ENCODE data around the gene FRS3.

Gene FRS3

DNA sequence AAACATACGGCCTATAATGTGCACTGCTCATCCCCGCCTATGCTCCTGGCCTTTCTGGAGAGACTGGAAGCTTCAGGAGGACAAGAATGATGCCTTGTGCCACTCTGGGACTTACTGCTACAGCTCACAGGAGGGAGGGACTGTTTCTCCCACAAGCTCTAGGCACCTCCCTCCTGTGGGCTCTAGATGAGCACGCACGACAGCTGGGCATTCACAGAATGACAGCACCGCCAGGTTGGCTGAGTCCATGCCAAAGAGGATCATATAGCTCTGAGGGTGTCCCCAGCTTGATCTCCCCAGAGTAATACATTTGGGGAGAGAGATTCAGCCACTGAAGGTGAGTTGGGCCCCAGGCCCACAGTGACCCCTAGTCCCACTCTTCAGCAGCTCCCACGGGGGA, 22.4 kb downstream of the FRS3 start:
- Mint-ChIP-seq H3K36me3 (ENCODE audit: insufficient read depth) (peaks cover 3% of the 10 kb centered on the region), H3K27ac (no peak overlapping the region), H3K4me3 (no peak overlapping the region), H3K27me3 (peaks cover 0 to 44% of the 10 kb centered on the region in 2 donors), H3K9me3 (no peaks in the 10 kb centered on the region), H3K4me1 (ENCODE audit: low read depth in 2 of 2) (no peaks in the 10 kb centered on the region)
- no peak for DNase-seq
- no peak for ATAC-seq (replicated peaks)

DNA sequence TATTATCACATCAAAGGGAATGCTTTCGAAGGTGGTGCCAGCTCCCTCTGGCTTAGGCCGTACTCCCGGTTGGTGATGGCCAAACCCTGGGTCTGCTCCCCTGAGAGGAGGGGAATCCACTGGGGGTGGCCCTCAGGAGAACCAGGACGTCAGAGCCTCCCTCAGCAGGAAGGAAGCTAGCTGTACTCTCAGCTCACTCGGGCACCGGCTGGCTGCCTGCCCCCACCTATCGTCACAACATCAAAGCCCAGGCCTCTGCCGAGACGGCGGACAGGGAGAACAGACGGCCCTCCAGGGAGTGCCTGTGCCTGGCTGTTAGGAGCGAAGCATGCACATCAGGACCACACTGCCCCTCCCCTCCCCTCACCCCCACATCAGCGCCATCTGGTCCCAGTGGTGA, 23.3 kb downstream of the FRS3 start:
- H3K4me1 Mint-ChIP-seq (ENCODE audit: low read depth in 2 of 2), result no peaks in the 10 kb centered on the region
- no peak overlapping the region for H3K4me3 Mint-ChIP-seq
- H3K9me3 Mint-ChIP-seq, result no peaks in the 10 kb centered on the region
- H3K27ac Mint-ChIP-seq, result no peak overlapping the region
- ATAC-seq (replicated peaks) (no peak), DNase-seq (no peak)
- peaks cover 3% of the 10 kb centered on the region for H3K36me3 Mint-ChIP-seq (ENCODE audit: insufficient read depth)
- peaks cover 0 to 39% of the 10 kb centered on the region in 2 donors for H3K27me3 Mint-ChIP-seq

DNA sequence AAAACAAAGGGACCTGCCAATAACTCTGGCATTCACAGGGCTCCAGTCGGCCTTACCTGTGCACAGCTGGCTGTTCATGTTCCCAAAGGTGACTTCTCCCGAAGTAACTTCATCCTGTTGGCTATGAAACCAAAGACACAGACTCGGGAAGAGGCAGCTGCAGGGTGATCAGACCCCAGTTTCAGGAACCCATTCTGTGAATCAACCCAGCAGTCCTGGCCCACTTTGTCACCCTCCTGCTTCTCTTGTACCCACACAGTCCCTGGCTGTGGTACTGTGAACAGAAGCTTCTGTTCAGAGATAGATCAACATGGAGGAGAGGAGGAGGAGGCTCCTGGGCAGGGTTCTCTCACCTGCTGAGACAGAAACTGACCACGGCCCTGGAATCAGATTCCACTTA, 23.8 kb downstream of the FRS3 start:
- DNase-seq, result no peak
- H3K4me1 Mint-ChIP-seq (ENCODE audit: low read depth in 2 of 2), result no peaks in the 10 kb centered on the region
- H3K4me3 Mint-ChIP-seq, result no peak overlapping the region
- ATAC-seq (replicated peaks), result no peak
- H3K27ac Mint-ChIP-seq, result no peak overlapping the region
- no peaks in the 10 kb centered on the region for H3K9me3 Mint-ChIP-seq
- H3K36me3 Mint-ChIP-seq (ENCODE audit: insufficient read depth), result peaks cover 3% of the 10 kb centered on the region
- peaks cover 0 to 36% of the 10 kb centered on the region in 2 donors for H3K27me3 Mint-ChIP-seq

GRCh38 chr6:41750374-41750773, 29.3 kb downstream of the FRS3 start:
- H3K27ac Mint-ChIP-seq, result no peak overlapping the region
- ATAC-seq (replicated peaks) (no peak), DNase-seq (no peak)
- no peaks in the 10 kb centered on the region for H3K4me1 Mint-ChIP-seq (ENCODE audit: low read depth in 2 of 2)
- H3K4me3 Mint-ChIP-seq, result no peak overlapping the region
- H3K27me3 Mint-ChIP-seq, result peaks cover 0 to 47% of the 10 kb centered on the region in 2 donors
- H3K36me3 Mint-ChIP-seq (ENCODE audit: insufficient read depth), result peaks cover 2% of the 10 kb centered on the region
- H3K9me3 Mint-ChIP-seq, result no peaks in the 10 kb centered on the region

- Mint-ChIP-seq H3K4me3 (no peak overlapping the region), H3K4me1 (ENCODE audit: low read depth in 2 of 2) (no peaks in the 10 kb centered on the region), H3K27ac (no peak overlapping the region), H3K27me3 (peaks cover 0 to 29% of the 10 kb centered on the region in 2 donors), H3K36me3 (ENCODE audit: insufficient read depth) (peaks cover 2% of the 10 kb centered on the region), H3K9me3 (no peaks in the 10 kb centered on the region)
- DNase-seq (no peak), ATAC-seq (replicated peaks) (no peak)
These were observed 31.2 kb downstream of the FRS3 start for GRCh38 chr6:41748542-41748941.

DNA sequence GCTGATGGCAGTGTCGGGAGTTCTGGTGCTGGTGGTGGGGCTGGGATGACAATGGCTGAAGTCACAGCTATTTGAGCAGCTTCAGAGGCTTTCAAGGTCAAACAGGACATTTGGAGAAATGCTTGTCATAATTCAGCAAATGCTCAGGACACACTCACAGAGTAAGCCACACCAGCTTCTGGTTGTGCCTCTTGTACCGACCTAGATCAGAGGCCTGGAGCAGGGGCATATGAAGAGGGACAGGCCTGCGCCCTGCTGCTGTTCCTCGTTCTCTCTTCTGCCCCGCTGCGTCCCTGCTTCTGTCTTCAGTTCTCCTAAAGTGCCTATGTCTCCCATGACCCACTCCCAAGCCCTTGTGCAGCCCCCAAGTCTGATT, 31.6 kb downstream of the FRS3 start:
- H3K27me3 Mint-ChIP-seq, result peaks cover 0 to 24% of the 10 kb centered on the region in 2 donors
- no peak for DNase-seq
- H3K36me3 Mint-ChIP-seq (ENCODE audit: insufficient read depth), result peaks cover 2% of the 10 kb centered on the region
- H3K9me3 Mint-ChIP-seq, result no peaks in the 10 kb centered on the region
- ATAC-seq (replicated peaks), result no peak
- H3K4me3 Mint-ChIP-seq, result no peak overlapping the region
- no peak overlapping the region for H3K27ac Mint-ChIP-seq
- H3K4me1 Mint-ChIP-seq (ENCODE audit: low read depth in 2 of 2), result no peaks in the 10 kb centered on the region

DNA sequence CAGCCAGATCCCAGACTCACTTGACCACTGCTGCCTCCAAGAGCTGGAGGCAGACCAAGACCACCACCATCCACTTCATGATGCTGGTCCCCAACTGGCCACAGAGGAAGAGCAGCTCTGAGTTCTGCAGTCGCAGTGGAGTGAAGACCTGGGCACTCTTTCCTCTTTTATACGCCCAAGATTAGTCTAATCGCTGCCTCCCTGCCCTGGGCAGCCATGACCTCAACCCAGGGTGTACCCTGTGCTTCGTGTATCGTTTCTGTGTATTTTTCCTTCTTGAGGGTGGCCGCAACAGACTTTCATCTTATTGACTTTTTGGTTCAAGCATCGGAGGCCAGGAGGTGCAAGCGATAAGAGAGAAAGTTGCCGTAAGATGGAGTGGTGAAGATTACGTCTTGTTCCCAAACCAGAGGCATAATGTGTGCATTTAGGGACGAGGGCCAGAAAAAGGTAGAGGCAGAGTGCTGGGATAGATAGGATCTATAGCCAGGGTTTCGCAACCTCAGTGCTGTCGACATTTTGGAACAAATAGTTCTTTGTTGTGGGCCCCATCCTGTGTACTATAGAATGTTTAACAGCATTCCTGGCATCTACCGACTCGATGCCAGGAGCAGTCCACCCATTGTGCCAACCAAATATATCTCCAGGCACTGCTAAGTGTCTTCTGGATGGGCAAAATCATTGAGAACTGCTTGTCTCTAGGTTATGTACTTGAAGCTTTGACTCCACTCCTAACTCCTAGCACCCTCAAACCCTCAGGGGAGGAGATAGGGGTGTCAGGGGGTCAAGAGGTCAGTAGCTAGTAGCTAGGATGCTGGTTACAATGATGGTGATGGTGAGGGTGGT, 32.2 kb downstream of the FRS3 start, which contains the start of gene PGC:
PGC (minus strand) TSS at position 142 of the 846 bp plus-strand sequence; CDS start at position 79, 63 bp downstream.
- Mint-ChIP-seq H3K27me3 (peaks cover 0 to 24% of the 10 kb centered on the region in 2 donors), H3K4me1 (ENCODE audit: low read depth in 2 of 2) (no peaks in the 10 kb centered on the region), H3K4me3 (no peak within 1 kb of the TSS), H3K27ac (no peak within 1 kb of the TSS), H3K9me3 (no peaks in the 10 kb centered on the region), H3K36me3 (ENCODE audit: insufficient read depth) (peaks cover 2% of the 10 kb centered on the region)
- DNase-seq, result no peak
- no peak for ATAC-seq (replicated peaks)

GRCh38 chr6:41746107-41746506, 33.6 kb downstream of the FRS3 start:
- no peaks in the 10 kb centered on the region for H3K4me1 Mint-ChIP-seq (ENCODE audit: low read depth in 2 of 2)
- no peak overlapping the region for H3K4me3 Mint-ChIP-seq
- no peak for DNase-seq
- H3K9me3 Mint-ChIP-seq, result no peaks in the 10 kb centered on the region
- ATAC-seq (replicated peaks), result no peak
- peaks cover 2% of the 10 kb centered on the region for H3K36me3 Mint-ChIP-seq (ENCODE audit: insufficient read depth)
- H3K27me3 Mint-ChIP-seq, result peaks cover 0 to 24% of the 10 kb centered on the region in 2 donors
- H3K27ac Mint-ChIP-seq, result no peak overlapping the region

GRCh38 chr6:41744236-41744787, 35.4 kb downstream of the FRS3 start:
- Mint-ChIP-seq H3K4me3 (no peak overlapping the region), H3K27me3 (peaks cover 5 to 12% of the 10 kb centered on the region in 2 donors), H3K9me3 (no peaks in the 10 kb centered on the region), H3K4me1 (ENCODE audit: low read depth in 2 of 2) (no peaks in the 10 kb centered on the region), H3K27ac (no peak overlapping the region), H3K36me3 (ENCODE audit: insufficient read depth) (peaks cover 2% of the 10 kb centered on the region)
- DNase-seq, result no peak
- no peak for ATAC-seq (replicated peaks)

DNA sequence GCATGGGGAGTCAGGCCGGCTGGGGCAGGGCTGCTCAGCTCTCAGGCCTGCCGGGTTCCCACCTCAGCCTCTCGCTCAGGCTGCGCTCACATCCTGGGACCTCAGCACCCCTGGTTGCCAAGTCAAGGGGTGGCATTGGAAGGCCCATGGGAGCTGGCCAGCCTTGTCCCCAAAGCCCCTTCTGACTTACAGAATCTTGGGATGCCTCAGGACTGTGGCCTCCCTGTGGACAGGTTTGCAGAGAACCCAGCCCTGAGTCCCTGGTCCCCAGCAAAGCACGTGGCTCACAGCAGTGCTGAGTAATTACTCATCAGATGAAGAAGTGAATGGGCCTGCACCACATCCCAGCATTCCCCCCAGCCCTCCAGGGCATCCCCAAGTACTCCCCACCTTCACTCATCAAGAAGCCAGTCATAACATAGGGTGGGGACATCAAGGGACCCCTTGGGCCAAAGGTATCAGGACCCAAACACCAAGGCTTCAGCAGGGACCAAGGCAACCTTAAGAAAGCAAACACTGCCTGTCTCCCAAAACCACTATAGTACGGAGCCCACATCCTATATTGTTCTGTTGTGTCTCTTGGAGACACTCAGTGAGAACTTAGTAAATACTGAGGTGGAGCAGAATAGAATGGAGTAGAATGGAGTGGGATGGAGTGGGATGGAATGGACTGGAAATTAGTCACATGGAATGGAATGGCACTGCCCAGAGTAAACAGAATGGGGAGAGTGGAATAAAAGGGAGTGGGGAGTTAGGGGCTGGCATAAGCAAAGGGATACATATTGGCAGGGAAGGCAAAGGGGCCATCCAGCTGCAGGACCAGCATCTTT, 36.1 kb downstream of the FRS3 start:
- Mint-ChIP-seq H3K4me1 (ENCODE audit: low read depth in 2 of 2) (no peaks in the 10 kb centered on the region), H3K27ac (no peak overlapping the region)

DNA sequence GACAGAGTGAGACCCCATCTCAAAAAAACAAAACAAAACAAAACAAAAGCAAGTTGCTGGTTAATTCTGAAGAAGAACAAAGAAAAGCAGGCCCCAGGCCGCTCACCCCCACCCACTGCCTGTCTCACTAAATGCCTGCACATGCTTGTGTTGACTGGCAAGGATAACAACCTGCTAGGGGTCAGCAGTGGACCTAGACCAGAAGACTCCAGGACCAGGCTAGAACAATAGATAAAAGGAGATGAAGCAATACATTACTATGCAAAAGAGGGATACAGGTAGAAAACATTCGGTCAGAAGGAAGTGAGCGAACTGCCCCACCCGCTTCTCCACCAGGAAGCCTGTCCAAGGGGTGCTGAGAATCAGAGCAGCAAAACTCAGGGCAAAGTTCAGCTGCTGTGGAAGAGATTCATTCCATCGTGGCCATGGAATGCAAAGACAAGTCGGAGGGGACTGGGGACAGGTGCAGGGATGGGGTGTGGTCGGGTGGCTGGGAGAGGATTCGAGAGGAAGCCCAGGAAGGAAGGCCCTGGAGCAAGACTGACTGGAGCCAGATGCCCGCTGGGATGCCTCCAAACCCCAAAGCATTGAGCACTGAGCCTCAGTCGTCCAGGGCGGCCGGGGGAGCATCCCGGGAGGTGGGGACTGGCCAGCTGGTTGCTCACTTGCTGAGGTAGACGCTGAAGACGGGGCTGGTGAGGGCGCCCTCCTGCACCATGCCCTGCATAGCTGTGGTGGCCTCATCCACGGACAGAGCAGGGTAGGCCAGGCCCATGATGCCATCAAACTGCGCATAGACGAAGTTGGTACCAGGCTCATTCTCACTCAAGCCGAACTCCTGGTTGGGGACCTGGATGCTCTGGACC, 37.8 kb downstream of the FRS3 start:
- Mint-ChIP-seq H3K27ac (peak overlapping the region in 1 of 2 donors; percentile 49), H3K36me3 (ENCODE audit: insufficient read depth) (peaks cover 2% of the 10 kb centered on the region), H3K27me3 (peaks cover 0 to 5% of the 10 kb centered on the region in 2 donors), H3K9me3 (no peaks in the 10 kb centered on the region), H3K4me3 (no peak overlapping the region), H3K4me1 (ENCODE audit: low read depth in 2 of 2) (no peaks in the 10 kb centered on the region)
- DNase-seq, result no peak
- no peak for ATAC-seq (replicated peaks)

More for the DNA sequence above, 36.1 kb downstream of the FRS3 start:
- Mint-ChIP-seq H3K36me3 (ENCODE audit: insufficient read depth) (peaks cover 2% of the 10 kb centered on the region), H3K4me3 (no peak overlapping the region), H3K9me3 (no peaks in the 10 kb centered on the region), H3K27me3 (peaks cover 5 to 10% of the 10 kb centered on the region in 2 donors)
- ATAC-seq (replicated peaks) (no peak), DNase-seq (no peak)

- DNase-seq (no peak), ATAC-seq (replicated peaks) (no peak)
- peaks cover 1% of the 10 kb centered on the region for H3K36me3 Mint-ChIP-seq (ENCODE audit: insufficient read depth)
- H3K4me3 Mint-ChIP-seq, result no peak overlapping the region
- H3K27ac Mint-ChIP-seq, result no peak overlapping the region
- H3K4me1 Mint-ChIP-seq (ENCODE audit: low read depth in 2 of 2), result peaks cover 0 to 3% of the 10 kb centered on the region in 2 donors
- H3K9me3 Mint-ChIP-seq, result no peaks in the 10 kb centered on the region
- H3K27me3 Mint-ChIP-seq, result peaks cover 0 to 5% of the 10 kb centered on the region in 2 donors
These were observed 39.1 kb downstream of the FRS3 start for GRCh38 chr6:41740366-41741162.
